Stimulated activated CD4-positive, alpha-beta T cell treated with anti-CD3 and anti-CD28 coated beads, Interleukin-4, amount 100 ng/mL, for 24 hours (primary cell): ENCODE measurements around the gene PHACTR4.
"Not testable (repeated sequence)": the region's sequence is repeated elsewhere in the genome, so short reads cannot be mapped to it uniquely, and the experiment has no call there.

Source experiments
- DNase-seq: peaks from one replicate; pipeline ENCODE4 v3.0.0-alpha.2; 2020

PHACTR4 gene

GRCh38 chr1:28534671-28535070 is 165.1 kb downstream of the PHACTR4 start:
- DNase-seq = no peak

- DNase-seq = no peak
Observed at GRCh38 chr1:28535180-28535579, 165.6 kb downstream of the PHACTR4 start.

- no peak for DNase-seq
Observed at GRCh38 chr1:28537457-28538199, 168.1 kb downstream of the PHACTR4 start.

GRCh38 chr1:28538286-28538685 is 168.7 kb downstream of the PHACTR4 start:
- no peak for DNase-seq

GRCh38 chr1:28540651-28541050 is 171.1 kb downstream of the PHACTR4 start:
- DNase-seq = no peak

GRCh38 chr1:28541414-28542015 is 172.0 kb downstream of the PHACTR4 start:
- not testable (repeated sequence) for DNase-seq

- DNase-seq = no peak
Observed at GRCh38 chr1:28545246-28545628, 175.7 kb downstream of the PHACTR4 start.

- no peak for DNase-seq
Observed at GRCh38 chr1:28548318-28548717, 178.8 kb downstream of the PHACTR4 start.
